Measurements from ENCODE around the gene THOP1.
A peak's percentile ranks its signal among the peaks of the same experiment; 100 is the strongest.

The THOP1 gene

GRCh38 chr19:2762783-2763496, 22.4 kb upstream of the THOP1 start:
- DNase-seq = no peak

GRCh38 chr19:2763687-2764086, 21.6 kb upstream of the THOP1 start:
- DNase-seq = no peak

GRCh38 chr19:2764945-2765344, 20.4 kb upstream of the THOP1 start:
- no peak for DNase-seq

GRCh38 chr19:2765376-2765775, 19.9 kb upstream of the THOP1 start:
- DNase-seq = no peak

- DNase-seq = no peak
Measured at GRCh38 chr19:2766594-2767372, 18.5 kb upstream of the THOP1 start.

- DNase-seq = no peak
Measured at GRCh38 chr19:2767688-2768087, 17.6 kb upstream of the THOP1 start.

GRCh38 chr19:2768365-2769132, 16.8 kb upstream of the THOP1 start:
- DNase-seq = no peak

- DNase-seq = no peak
Measured at GRCh38 chr19:2769218-2769617, 16.1 kb upstream of the THOP1 start.

GRCh38 chr19:2770055-2771013, 15.0 kb upstream of the THOP1 start:
- DNase-seq = no peak

GRCh38 chr19:2771786-2772674, 13.3 kb upstream of the THOP1 start:
- no peak for DNase-seq

GRCh38 chr19:2774083-2774679, 11.1 kb upstream of the THOP1 start:
- no peak for DNase-seq

- no peak for DNase-seq
Measured at GRCh38 chr19:2774953-2775555, 10.2 kb upstream of the THOP1 start.

GRCh38 chr19:2775556-2776430, 9.5 kb upstream of the THOP1 start:
- peak; percentile 38 for DNase-seq

GRCh38 chr19:2777952-2778683, 7.2 kb upstream of the THOP1 start:
- no peak for DNase-seq

- no peak for DNase-seq
Measured at GRCh38 chr19:2779121-2779740, 6.1 kb upstream of the THOP1 start.

GRCh38 chr19:2780284-2780683, 5.0 kb upstream of the THOP1 start:
- DNase-seq = no peak

GRCh38 chr19:2782329-2782935, 2.9 kb upstream of the THOP1 start:
- DNase-seq = no peak
